GM21786 (cell line): ENCODE results near the gene TTR.
A peak's percentile ranks its signal among the peaks of the same experiment; 100 is the strongest.

Source experiments
- ATAC-seq: cut with Tn5 transposase; IDR thresholded peaks from one replicate; pipeline ENCODE4 v1.9.1; 2021; ENCODE audit not compliant: unreplicated experiment

The TTR gene

GRCh38 chr18:31612124-31612523, 20.4 kb downstream of the TTR start:
- no peak for ATAC-seq

DNA sequence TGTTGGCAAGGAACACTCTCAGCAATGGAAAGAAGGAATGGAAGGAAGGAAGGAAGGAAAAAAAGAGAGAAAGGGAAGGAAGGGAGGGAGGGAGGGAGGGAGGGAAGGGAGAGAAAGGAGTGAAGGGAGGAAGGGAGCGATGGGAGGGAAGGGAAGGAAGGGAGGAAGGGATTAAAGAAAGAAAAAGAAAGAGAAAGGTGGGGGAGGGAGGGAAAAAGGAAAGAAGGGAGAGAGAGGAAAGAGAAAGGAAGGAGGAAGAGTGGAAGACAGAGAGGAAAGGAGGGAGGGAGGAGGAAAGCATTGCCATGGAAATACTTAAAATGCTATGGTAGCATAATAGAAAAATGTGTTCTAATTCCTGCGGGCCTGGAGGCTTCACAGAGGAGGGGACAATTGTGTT, 22.4 kb downstream of the TTR start:
- ATAC-seq, result no peak

DNA sequence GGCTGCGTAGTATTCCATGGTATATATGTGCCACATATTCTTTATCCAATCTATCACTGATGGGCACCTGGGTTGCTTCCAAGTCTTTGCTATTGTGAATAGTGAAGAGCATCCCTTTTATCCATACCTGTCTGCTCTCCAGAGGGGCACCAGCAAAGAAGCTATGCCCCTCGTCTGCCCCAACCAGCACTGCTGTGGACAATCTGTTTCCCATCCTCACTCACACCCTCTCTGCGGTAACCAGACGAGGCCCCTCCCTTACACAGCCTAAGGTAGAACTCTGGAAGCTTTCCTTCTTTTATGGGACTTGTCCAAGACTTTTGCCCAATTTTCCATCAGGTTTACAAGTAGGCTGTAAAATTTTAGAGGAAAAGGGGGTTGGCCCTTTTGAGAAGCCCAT, 24.9 kb downstream of the TTR start:
- no peak for ATAC-seq

DNA sequence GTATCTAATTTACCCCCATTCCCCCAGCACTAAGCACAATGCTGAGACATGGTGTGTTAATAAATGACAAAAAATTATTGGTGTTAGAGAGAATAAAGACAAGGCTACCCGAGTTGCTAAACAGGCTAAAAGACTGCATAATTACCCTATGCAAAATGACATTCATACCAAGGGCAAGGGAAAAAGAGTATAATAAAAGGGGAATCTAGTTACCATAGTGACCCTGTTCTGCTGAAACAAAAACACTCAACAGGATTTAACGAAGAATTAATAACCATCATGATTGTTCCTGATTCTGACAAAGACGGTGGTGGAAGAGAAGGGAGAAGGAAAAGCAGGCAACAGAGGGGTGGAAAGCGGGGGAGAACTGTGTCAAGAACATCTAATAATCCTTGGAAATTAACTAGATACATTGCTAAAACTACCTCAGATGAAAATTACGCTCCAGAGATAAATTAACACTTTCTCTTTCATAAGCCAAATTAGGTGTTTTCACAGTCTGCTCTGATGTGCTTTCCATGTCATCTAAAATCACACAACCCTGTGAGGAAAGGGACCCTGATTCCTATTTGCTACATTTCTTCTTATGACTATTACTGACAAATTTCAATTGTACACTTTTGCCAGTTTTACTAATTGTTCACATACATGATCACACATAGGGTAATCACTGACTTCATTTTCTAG, 25.5 kb downstream of the TTR start:
- ATAC-seq, result peak; percentile 57

- no peak for ATAC-seq
Measured at GRCh38 chr18:31618801-31619200, 27.1 kb downstream of the TTR start.

DNA sequence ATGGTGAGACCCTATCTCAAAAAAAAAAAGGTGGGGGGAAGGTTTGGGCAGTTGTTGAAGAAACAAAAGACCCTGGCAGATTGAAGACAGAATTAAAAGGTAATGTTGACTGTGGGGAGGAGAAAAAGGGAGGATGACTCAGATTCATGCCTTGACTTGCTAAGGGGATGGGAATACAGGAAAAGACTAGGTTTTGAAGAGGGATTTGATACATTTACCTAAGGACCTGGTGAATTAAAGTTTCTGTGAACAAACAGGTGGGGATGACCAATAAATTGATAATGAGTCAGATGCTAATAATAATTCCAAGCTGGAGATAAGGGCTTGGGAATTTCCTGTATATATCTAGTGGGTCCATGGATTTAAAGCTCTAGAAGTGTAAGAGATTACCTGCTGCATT, 27.6 kb downstream of the TTR start:
- no peak for ATAC-seq

- ATAC-seq, result no peak
Measured at GRCh38 chr18:31624892-31625640, 33.4 kb downstream of the TTR start.

- no peak for ATAC-seq
Measured at GRCh38 chr18:31626409-31626808, 34.7 kb downstream of the TTR start.

DNA sequence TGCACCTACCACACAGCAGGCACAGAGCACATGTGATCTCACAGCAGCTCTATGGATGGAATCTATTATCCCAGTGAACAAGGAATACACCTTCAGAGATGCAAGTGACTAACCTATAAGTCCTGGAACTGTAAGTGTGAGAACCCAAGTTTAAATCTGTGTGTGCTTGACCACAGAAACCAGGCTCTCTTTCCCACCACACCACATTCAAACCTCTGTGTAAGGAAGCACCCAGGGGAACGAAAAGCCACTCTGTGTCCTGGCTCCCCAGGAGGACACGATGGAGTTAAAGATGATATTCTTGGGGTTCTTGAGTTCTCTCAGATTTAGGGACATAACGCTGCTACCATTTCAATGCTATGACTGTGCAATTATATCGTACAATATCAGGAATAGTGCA, 38.9 kb downstream of the TTR start:
- no peak for ATAC-seq

DNA sequence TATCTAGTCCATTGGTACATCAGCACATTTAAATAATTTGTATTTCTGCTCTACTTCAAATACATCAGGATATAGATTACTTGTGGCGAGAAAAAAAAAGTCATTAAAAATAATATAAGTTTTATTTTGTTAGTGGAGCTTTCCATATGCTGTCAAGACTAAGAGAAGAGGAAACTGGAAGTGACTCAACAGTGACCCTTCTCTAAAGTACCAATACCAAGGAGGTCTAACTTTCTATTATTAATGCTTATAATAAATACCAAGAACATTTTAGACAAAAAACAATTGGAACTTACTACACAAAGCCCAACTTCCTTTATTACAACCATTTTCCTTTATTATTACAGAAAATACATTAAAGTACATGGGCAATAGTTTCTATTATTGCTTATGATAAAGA, 39.8 kb downstream of the TTR start:
- no peak for ATAC-seq

- no peak for ATAC-seq
Measured at GRCh38 chr18:31632356-31632755, 40.7 kb downstream of the TTR start.

- ATAC-seq, result peak; percentile 9
Measured at GRCh38 chr18:31633392-31634330, 42.0 kb downstream of the TTR start.

DNA sequence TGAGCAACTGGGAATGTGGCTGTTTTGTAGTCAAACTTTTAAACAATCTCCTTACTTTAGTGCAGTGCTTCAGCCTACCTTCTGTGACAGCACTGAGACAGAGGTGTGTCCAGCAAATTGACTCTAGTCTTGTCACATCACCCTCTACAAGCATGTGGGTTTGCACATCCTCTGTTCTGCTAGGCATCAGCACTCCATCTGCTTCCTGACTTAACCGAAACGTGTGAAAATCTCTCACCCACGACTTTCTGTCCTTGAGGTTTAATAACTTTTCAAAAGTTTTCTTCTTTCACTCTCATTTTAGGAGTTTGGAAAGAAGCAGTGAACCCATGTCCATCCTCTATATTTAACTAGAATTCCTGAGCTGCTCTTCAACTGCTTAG, 42.6 kb downstream of the TTR start:
- peak; percentile 93 for ATAC-seq

DNA sequence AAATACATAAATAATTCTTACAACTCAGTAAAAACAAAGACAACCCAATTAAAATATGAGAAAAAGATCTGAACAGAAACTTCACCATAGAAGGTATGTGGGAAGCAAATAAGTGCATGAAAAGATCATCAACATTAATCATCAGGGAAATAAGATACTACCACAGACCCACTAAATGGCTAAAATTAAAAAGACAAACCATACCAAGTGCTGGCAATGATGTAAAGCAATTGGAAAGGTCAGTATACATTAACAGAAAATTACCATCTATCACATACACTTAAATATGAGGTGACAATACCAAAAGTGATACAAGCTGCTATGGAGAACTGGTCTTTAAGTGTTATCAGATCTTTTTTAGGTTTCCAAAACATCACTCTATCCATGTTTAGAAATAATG, 44.7 kb downstream of the TTR start:
- ATAC-seq, result no peak

GRCh38 chr18:31637445-31637844, 45.8 kb downstream of the TTR start:
- no peak for ATAC-seq

DNA sequence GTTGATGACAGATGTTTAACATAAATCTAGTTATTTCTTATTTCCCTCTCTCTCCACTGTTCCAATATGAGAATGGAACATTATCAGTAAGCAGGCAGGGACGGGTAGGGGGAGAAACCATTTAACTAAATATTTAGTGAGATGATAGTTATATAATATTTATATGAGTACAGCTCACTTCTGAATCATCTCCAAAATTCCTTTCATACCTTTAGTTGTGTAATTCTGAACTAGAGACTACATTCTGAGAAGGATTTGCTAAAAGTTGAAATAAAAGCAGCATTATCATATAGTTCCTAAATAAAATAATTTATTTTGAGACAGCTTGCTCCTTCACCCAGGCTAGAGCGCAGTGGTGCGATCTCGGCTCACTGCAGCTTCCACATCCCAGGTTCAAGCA, 51.3 kb downstream of the TTR start:
- no peak for ATAC-seq

- no peak for ATAC-seq
Measured at GRCh38 chr18:31645411-31645810, 53.7 kb downstream of the TTR start.

GRCh38 chr18:31646332-31647126, 54.9 kb downstream of the TTR start:
- no peak for ATAC-seq

- no peak for ATAC-seq
Measured at GRCh38 chr18:31647127-31647753, 55.6 kb downstream of the TTR start.
